ENCODE data around the gene PLCD3.
"Not testable (repeated sequence)": the region's sequence is repeated elsewhere in the genome, so short reads cannot be mapped to it uniquely, and the experiment has no call there.

- not testable (repeated sequence) for TF ChIP-seq CTCF, POLR2A, EP300 (IDR thresholded peaks at IDR 0.05)
Measured at GRCh38 chr17:45124797-45125122, 7.6 kb downstream of the PLCD3 start.
